Type B pancreatic cell (in vitro differentiated cells): ENCODE results near the gene SEC24C. TPM values are rescaled to one million over a fixed set of nuclear protein-coding genes. Genes with fewer than 3 reads are reported as not detected.
A peak's percentile ranks its signal among the peaks of the same experiment; 100 is the strongest.

Source experiments
- DNase-seq: peaks from one replicate; pipeline ENCODE4 v3.0.0; 2021; ENCODE audit warnings: mixed read lengths; ENCODE audit not compliant: unreplicated experiment; ENCODE audit errors: extremely low spot score
- H3K27ac Mint-ChIP-seq: 2 replicates; pipeline ENCODE4 v1.8.0; 2021; ENCODE audit warnings: mild to moderate bottlenecking, mixed read lengths
- H3K27me3 Mint-ChIP-seq: 2 replicates; pipeline ENCODE4 v1.8.0; 2021; ENCODE audit warnings: mixed read lengths
- H3K36me3 Mint-ChIP-seq: 2 replicates; pipeline ENCODE4 v1.8.0; 2021; ENCODE audit warnings: mixed read lengths
- H3K4me1 Mint-ChIP-seq: one replicate; pipeline ENCODE4 v1.8.0; 2021; ENCODE audit warnings: mixed read lengths; ENCODE audit not compliant: unreplicated experiment
- H3K4me3 Mint-ChIP-seq: 2 replicates; pipeline ENCODE4 v1.8.0; 2021; ENCODE audit warnings: mild to moderate bottlenecking, mixed read lengths
- H3K9me3 Mint-ChIP-seq: 2 replicates; pipeline ENCODE4 v1.8.0; 2021; ENCODE audit warnings: mixed read lengths
- CTCF ChIP-seq: fragments of 200-600 bp; sonication (generic); conservative IDR thresholded peaks from 2 replicates; pipeline ENCODE4 v1.5.0; 2021; ENCODE audit warnings: antibody characterized with exemption, mild to moderate bottlenecking
- total RNA-seq: library from RNA; stranded (reverse); gene quantifications from 2 replicates; pipeline ENCODE4 v1.2.1, GENCODE V29; 2021; ENCODE audit warnings: low replicate concordance

The SEC24C gene
- total RNA-seq, 1 donor from 2014 or later, result 75.5 TPM

GRCh38 chr10:73765066-73765465 lies 20.9 kb downstream of the SEC24C start:
- Mint-ChIP-seq H3K27ac (no peak overlapping the region), H3K27me3 (no peaks in the 10 kb centered on the region), H3K36me3 (peaks cover 51% of the 10 kb centered on the region), H3K4me1 (no peaks in the 10 kb centered on the region), H3K4me3 (no peak overlapping the region), H3K9me3 (no peaks in the 10 kb centered on the region)
- DNase-seq, result no peak
- TF ChIP-seq CTCF, result no peak

GRCh38 chr10:73768881-73769280 lies 24.7 kb downstream of the SEC24C start:
- Mint-ChIP-seq H3K4me3 (no peak overlapping the region), H3K27ac (peak overlapping the region; percentile 24), H3K27me3 (no peaks in the 10 kb centered on the region), H3K36me3 (peaks cover 36% of the 10 kb centered on the region), H3K9me3 (no peaks in the 10 kb centered on the region), H3K4me1 (peaks cover 4% of the 10 kb centered on the region)
- TF ChIP-seq CTCF, result no peak
- no peak for DNase-seq

- TF ChIP-seq CTCF, result no peak
- peaks cover 34% of the 10 kb centered on the region for H3K36me3 Mint-ChIP-seq
- H3K27me3 Mint-ChIP-seq, result no peaks in the 10 kb centered on the region
- no peak overlapping the region for H3K4me3 Mint-ChIP-seq
- no peaks in the 10 kb centered on the region for H3K9me3 Mint-ChIP-seq
- no peak for DNase-seq
- peak overlapping the region; percentile 24 for H3K27ac Mint-ChIP-seq
- H3K4me1 Mint-ChIP-seq, result peaks cover 8% of the 10 kb centered on the region
Observed at GRCh38 chr10:73769396-73769795, 25.2 kb downstream of the SEC24C start.

GRCh38 chr10:73771722-73772280 lies 27.6 kb downstream of the SEC24C start:
- H3K36me3 Mint-ChIP-seq, result peaks cover 17% of the 10 kb centered on the region
- H3K27me3 Mint-ChIP-seq, result no peaks in the 10 kb centered on the region
- H3K27ac Mint-ChIP-seq, result peak overlapping the region; percentile 90
- peaks cover 19% of the 10 kb centered on the region for H3K4me1 Mint-ChIP-seq
- DNase-seq, result no peak
- peak overlapping the region; percentile 95 for H3K4me3 Mint-ChIP-seq
- no peak for TF ChIP-seq CTCF
- no peaks in the 10 kb centered on the region for H3K9me3 Mint-ChIP-seq

- peak overlapping the region; percentile 95 for H3K4me3 Mint-ChIP-seq
- peaks cover 19% of the 10 kb centered on the region for H3K36me3 Mint-ChIP-seq
- TF ChIP-seq CTCF, result no peak
- DNase-seq, result peak; percentile 88
- H3K9me3 Mint-ChIP-seq, result no peaks in the 10 kb centered on the region
- H3K27ac Mint-ChIP-seq, result peak overlapping the region; percentile 90
- no peaks in the 10 kb centered on the region for H3K27me3 Mint-ChIP-seq
- peaks cover 19% of the 10 kb centered on the region for H3K4me1 Mint-ChIP-seq
Observed at GRCh38 chr10:73772281-73773151, 28.3 kb downstream of the SEC24C start.
